Measurements from ENCODE around the gene SMAD6. TPM values are rescaled to one million over a fixed set of nuclear protein-coding genes. Genes with fewer than 3 reads are reported as not detected.

SMAD6 gene
- total and polyA plus RNA-seq, 11 donors, result 10.4 to 65.9 (median 20.6) TPM

DNA sequence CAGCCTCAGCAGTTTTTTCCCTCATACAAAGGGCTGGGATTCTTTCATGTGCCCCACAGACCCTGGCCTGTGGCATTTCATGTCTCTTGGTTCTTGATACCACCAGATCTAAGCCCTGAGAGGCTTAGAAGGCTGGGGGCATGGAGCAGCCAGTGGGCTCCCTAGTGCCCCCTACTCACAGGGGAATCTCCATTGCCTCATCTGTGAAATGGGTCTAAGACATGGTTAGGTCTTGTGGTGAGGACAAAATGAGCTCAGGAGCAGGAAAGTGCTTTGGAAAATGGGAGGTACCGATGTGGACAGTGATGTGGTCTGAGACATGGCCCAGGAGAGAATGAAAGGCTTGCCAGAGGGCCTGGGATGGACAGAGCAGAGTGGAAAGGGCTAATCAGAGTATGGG, 94.3 kb downstream of the SMAD6 start:
- DNase-seq (no peak), ATAC-seq (no peak)
- Histone ChIP-seq H3K9me3 (no peaks in the 10 kb centered on the region), H3K4me1 (no peaks in the 10 kb centered on the region), H3K4me3 (no peak overlapping the region), H3K27me3 (no peaks in the 10 kb centered on the region), H3K36me3 (no peaks in the 10 kb centered on the region), H3K27ac (no peak overlapping the region)
- TF ChIP-seq, protein P1, sequence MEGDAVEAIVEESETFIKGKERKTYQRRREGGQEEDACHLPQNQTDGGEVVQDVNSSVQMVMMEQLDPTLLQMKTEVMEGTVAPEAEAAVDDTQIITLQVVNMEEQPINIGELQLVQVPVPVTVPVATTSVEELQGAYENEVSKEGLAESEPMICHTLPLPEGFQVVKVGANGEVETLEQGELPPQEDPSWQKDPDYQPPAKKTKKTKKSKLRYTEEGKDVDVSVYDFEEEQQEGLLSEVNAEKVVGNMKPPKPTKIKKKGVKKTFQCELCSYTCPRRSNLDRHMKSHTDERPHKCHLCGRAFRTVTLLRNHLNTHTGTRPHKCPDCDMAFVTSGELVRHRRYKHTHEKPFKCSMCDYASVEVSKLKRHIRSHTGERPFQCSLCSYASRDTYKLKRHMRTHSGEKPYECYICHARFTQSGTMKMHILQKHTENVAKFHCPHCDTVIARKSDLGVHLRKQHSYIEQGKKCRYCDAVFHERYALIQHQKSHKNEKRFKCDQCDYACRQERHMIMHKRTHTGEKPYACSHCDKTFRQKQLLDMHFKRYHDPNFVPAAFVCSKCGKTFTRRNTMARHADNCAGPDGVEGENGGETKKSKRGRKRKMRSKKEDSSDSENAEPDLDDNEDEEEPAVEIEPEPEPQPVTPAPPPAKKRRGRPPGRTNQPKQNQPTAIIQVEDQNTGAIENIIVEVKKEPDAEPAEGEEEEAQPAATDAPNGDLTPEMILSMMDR (IDR thresholded peaks at IDR 0.05), result no peak
- TF ChIP-seq POLR2A (IDR thresholded peaks at IDR 0.05), result no peak
- WGBS, 4 donors, result 94 to 100% (median 98%) methylated on average over 1 of the region's 1 CpG
- intact Hi-C loops (cut with DNase I), result no loop called here

DNA sequence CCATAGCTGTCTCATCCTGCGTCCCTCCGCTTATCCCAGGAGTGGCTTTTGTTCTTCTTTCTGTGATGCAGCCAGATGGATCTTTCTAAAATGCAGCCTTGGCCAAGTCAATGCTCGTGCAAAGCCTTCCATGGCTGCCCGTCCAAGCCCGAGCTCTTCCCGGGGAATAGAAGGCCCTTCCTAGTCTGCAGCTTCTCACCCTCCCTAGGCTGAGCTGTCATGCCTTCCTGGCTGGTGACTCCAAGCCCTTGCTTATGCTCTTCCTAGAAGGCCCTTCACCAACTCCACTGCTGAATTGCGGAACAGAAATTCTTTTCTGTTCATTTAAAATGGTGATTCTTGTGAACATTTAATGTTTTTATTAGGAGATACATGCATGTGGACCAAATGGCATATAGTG, 95.9 kb downstream of the SMAD6 start:
- H3K9me3 ChIP-seq, result no peaks in the 10 kb centered on the region
- intact Hi-C loops (cut with DNase I), result no loop called here
- WGBS, 4 donors, result 82 to 94% (median 86%) methylated on average over 7 of the region's 7 CpGs

DNA sequence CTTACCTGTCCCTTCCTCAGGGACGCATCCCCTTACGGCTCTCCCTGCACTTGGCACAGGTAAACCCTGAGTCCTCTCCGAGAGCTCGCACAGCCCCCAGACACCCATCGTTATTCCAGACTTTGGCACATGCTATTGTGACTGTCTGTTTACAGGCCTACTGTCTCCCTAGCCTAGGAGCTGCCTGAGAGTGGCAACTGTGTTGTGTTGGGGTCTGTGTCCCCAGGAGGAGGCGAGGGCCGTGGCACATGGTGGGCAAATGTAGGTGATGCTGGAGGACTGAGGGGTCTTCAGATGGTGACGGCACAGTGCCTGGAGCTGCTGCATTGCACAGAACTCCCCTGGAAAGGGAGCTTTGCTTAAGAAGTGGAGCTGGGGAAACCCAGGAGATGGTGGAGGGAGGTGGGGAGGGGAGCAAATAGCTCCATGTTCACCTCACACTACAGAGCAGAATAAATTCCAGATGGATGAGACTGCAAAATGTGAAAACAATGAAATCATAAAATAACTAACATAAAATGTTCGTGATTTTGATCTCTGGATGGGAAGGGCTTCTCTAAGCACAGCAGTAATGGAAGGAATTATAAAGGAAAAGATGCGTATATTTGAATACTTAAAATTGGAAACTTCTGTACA, 96.5 kb downstream of the SMAD6 start:
- H3K27me3 ChIP-seq, result no peaks in the 10 kb centered on the region
- no peak for ATAC-seq
- 93 to 94% (median 94%) methylated on average over 10 of the region's 10 CpGs for WGBS, 4 donors
- H3K27ac ChIP-seq, result no peak overlapping the region
- peaks cover 6 to 20% (median 17%) of the 10 kb centered on the region in 12 donors for H3K4me1 ChIP-seq
- no peak for TF ChIP-seq POLR2A (IDR thresholded peaks at IDR 0.05)
- TF ChIP-seq, protein P1 (IDR thresholded peaks at IDR 0.05), result no peak
- no peak for DNase-seq
- H3K9me3 ChIP-seq, result no peaks in the 10 kb centered on the region
- no peak overlapping the region for H3K4me3 ChIP-seq
- intact Hi-C loops (cut with DNase I), result no loop called here
- no peaks in the 10 kb centered on the region for H3K36me3 ChIP-seq

More for the DNA sequence above, 95.9 kb downstream of the SMAD6 start:
- Histone ChIP-seq H3K4me3 (no peak overlapping the region), H3K4me1 (peaks cover 6 to 14% (median 11%) of the 10 kb centered on the region in 12 donors), H3K27me3 (no peaks in the 10 kb centered on the region), H3K36me3 (no peaks in the 10 kb centered on the region), H3K27ac (no peak overlapping the region)
- TF ChIP-seq, protein P1 (IDR thresholded peaks at IDR 0.05), result no peak
- TF ChIP-seq POLR2A (IDR thresholded peaks at IDR 0.05), result no peak
- ATAC-seq (no peak), DNase-seq (no peak)

DNA sequence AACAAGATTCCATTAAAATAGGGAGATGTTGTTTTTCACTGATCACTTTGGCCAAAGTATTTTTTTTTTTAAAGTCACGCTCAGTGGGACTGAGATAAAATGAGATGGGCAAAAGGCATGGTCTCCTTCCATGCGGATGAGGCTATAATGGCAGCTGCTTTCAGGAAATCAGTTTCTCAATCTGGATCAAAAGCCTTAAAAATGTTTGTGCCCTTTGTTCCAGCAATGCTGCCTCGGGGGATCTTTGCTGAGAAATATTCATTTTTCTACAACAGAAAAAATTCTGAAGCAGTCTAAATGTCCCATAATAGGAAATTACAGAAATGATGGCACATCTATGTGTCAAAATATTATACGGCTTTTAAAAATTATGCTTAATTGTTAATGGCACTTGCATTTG, 97.2 kb downstream of the SMAD6 start:
- H3K27ac ChIP-seq, result no peak overlapping the region
- H3K4me3 ChIP-seq, result no peak overlapping the region
- 88 to 93% (median 90%) methylated on average over 4 of the region's 4 CpGs for WGBS, 4 donors
- no peaks in the 10 kb centered on the region for H3K9me3 ChIP-seq
- intact Hi-C loops (cut with DNase I), result no loop called here
- no peak for DNase-seq
- H3K27me3 ChIP-seq, result no peaks in the 10 kb centered on the region
- TF ChIP-seq POLR2A (IDR thresholded peaks at IDR 0.05), result no peak
- TF ChIP-seq, protein P1 (IDR thresholded peaks at IDR 0.05), result no peak
- peaks cover 6 to 26% (median 24%) of the 10 kb centered on the region in 12 donors for H3K4me1 ChIP-seq
- no peaks in the 10 kb centered on the region for H3K36me3 ChIP-seq
- no peak for ATAC-seq

All from heart left ventricle (tissue), 16 donors.